Adrenal gland (tissue), 12 donors: ENCODE measurements around the gene DYRK1A. TPM values are rescaled to one million over a fixed set of nuclear protein-coding genes. Genes with fewer than 3 reads are reported as not detected.
A peak's percentile ranks its signal among the peaks of the same experiment; 100 is the strongest.
"Not testable (repeated sequence)": the region's sequence is repeated elsewhere in the genome, so short reads cannot be mapped to it uniquely, and the experiment has no call there.

ENCODE experiments used
- DNase-seq, 7 donors: peaks; one replicate each; pipeline ENCODE4 v3.0.0-alpha.2; 2019 to 2020
- H3K27ac ChIP-seq, 5 donors: fragments of 200-600 bp; sonication (generic) in 4 of 5; 1 replicate in 3 of 5; 2 replicates in 2 of 5; pipeline versions ENCODE4 v1.5.1 to v1.8.0; 2016 to 2020; ENCODE audit warnings: mild to moderate bottlenecking in 1 of 5
- H3K27me3 ChIP-seq: fragments of 200-600 bp; 2 replicates; pipeline ENCODE4 v1.8.0; 2021
- H3K36me3 ChIP-seq, 2 donors: fragments of 200-600 bp; replicated peaks in 1 of 2; 1 replicate in 1 of 2; 2 replicates in 1 of 2; pipeline versions ENCODE4 v1.5.1 to v1.8.0; 2018 to 2022
- H3K4me1 ChIP-seq, 2 donors: fragments of 200-600 bp; replicated peaks in 1 of 2; 1 replicate in 1 of 2; 2 replicates in 1 of 2; pipeline versions ENCODE4 v1.5.1 to v1.8.0; 2018 to 2021
- H3K4me3 ChIP-seq, 4 donors: fragments of 200-600 bp; sonication (generic) in 3 of 4; one replicate each; pipeline ENCODE4 v1.5.1; 2016 to 2018
- H3K9me3 ChIP-seq, 3 donors: fragments of 200-600 bp; sonication (generic) in 1 of 3; replicated peaks in 1 of 3; 1 replicate in 2 of 3; 2 replicates in 1 of 3; pipeline versions ENCODE4 v1.5.1 to v1.8.0; 2016 to 2021
- CTCF ChIP-seq, 6 experiments: fragments of 450-650 bp in 4 of 6; fragments of 200-600 bp in 2 of 6; sonication (generic) in 1 of 6; IDR thresholded peaks; 1 replicate in 5 of 6; 2 replicates in 1 of 6; pipeline versions ENCODE4 v1.5.1 to v1.8.0; 2016 to 2021; ENCODE audit warnings: antibody characterized with exemption in 6 of 6, mild to moderate bottlenecking in 2 of 6, moderate library complexity in 1 of 6
- POLR2A ChIP-seq, 2 donors: fragments of 450-650 bp; IDR thresholded peaks; one replicate each; pipeline ENCODE4 v1.6.1; 2017; ENCODE audit warnings: antibody characterized with exemption in 2 of 2, mild to moderate bottlenecking in 2 of 2, moderate library complexity in 1 of 2
- WGBS, 4 donors: extraction: QIAGEN DNeasy Blood & Tissue Kit in 2 of 4; methylation state at CpG; one replicate each; pipeline versions ENCODE4 v1.1.5 to v1.1.7; 2013 to 2017; 5-methylcytosine and 5-hydroxymethylcytosine counted together
- intact Hi-C, 2 donors: fragments of 100-400 bp; cut with DNase I; formaldehyde crosslinking; loops; one replicate each; pipeline versions ENCODE4 v1.14.1 to v1.15.0; 2022 to 2023
- polyA plus RNA-seq, 3 donors: library from polyadenylated mRNA; stranded (reverse); fragments of 200-250 nt in 2 of 3; fragments of 350-450 nt in 1 of 3; fragmentation: Illumina TruSeq in 1 of 3; extraction: RNeasy Lipid Tissue Mini Kit (QIAGEN cat#74804) in 1 of 3; gene quantifications; one replicate each; pipeline ENCODE4 v1.2.3, GENCODE V29; 2013 to 2014
- total RNA-seq, 9 donors: library from RNA; depleted of rRNA in 4 of 9; stranded (reverse); fragments of >200 nt in 4 of 9; fragments of 120-200 nt in 1 of 9; fragmentation: NEBNext Ultra II Directional in 1 of 9; extraction: Animal tissue kit (Norgen Biotek cat#: 25700) in 1 of 9; gene quantifications; one replicate each; pipeline versions ENCODE4 v1.1.0 to v1.2.4, GENCODE V29; 2013 to 2023
- donor health status: healthy with polysubstance abuse.
- donor health status: Bipolar disorder and iron deficiency.
- donor health status: DM: yes; HTN: yes; CAD: no.
- donor health status: DM: no; HTN: no; CAD: no.
- donor health status: DM: no; HTN: no; CAD: no.
- donor health status: DM: yes; HTN: yes; CAD: no.

The DYRK1A gene
- total and polyA plus RNA-seq, 12 donors = 23.6 to 92.3 (median 57.7) TPM

GRCh38 chr21:37548521-37548981 lies 182.0 kb downstream of the DYRK1A start:
- intact Hi-C loops = no loop called here
- Histone ChIP-seq H3K4me3 (no peak overlapping the region), H3K27me3 (no peaks in the 10 kb centered on the region), H3K4me1 (peaks cover 0 to 10% of the 10 kb centered on the region in 2 donors), H3K27ac (no peak overlapping the region), H3K36me3 (no peaks in the 10 kb centered on the region), H3K9me3 (no peaks in the 10 kb centered on the region)
- WGBS, 4 donors = 69 to 82% (median 78%) methylated on average over 2 of the region's 2 CpGs
- TF ChIP-seq CTCF (IDR thresholded peaks at IDR 0.05) = no peak
- no peak for TF ChIP-seq POLR2A (IDR thresholded peaks at IDR 0.05)
- DNase-seq = peak in 1 of 7 donors; percentile 41

GRCh38 chr21:37549730-37550129 lies 183.2 kb downstream of the DYRK1A start:
- H3K4me3 ChIP-seq, DNase-seq, H3K27ac ChIP-seq, H3K9me3 ChIP-seq, H3K27me3 ChIP-seq, H3K36me3 ChIP-seq, intact Hi-C loops: not testable (repeated sequence)
- peaks cover 0 to 10% of the 10 kb centered on the region in 2 donors for H3K4me1 ChIP-seq
- 87 to 97% (median 92%) methylated on average over 4 of the region's 4 CpGs for WGBS, 4 donors

- H3K4me3 ChIP-seq = no peak overlapping the region
- no peak overlapping the region for H3K27ac ChIP-seq
- no peaks in the 10 kb centered on the region for H3K9me3 ChIP-seq
- TF ChIP-seq POLR2A (IDR thresholded peaks at IDR 0.05) (no peak), CTCF (IDR thresholded peaks at IDR 0.05) (no peak)
- H3K27me3 ChIP-seq = no peaks in the 10 kb centered on the region
- intact Hi-C loops = no loop called here
- DNase-seq = peak in 1 of 7 donors; percentile 28
- H3K36me3 ChIP-seq = no peaks in the 10 kb centered on the region
- 77 to 84% (median 79%) methylated on average over 9 of the region's 9 CpGs for WGBS, 4 donors
- H3K4me1 ChIP-seq = peaks cover 0 to 10% of the 10 kb centered on the region in 2 donors
Measured at GRCh38 chr21:37550157-37550556, 183.6 kb downstream of the DYRK1A start.

- Histone ChIP-seq H3K36me3 (no peaks in the 10 kb centered on the region), H3K9me3 (no peaks in the 10 kb centered on the region), H3K27ac (no peak overlapping the region), H3K4me1 (peaks cover 0 to 10% of the 10 kb centered on the region in 2 donors), H3K4me3 (no peak overlapping the region), H3K27me3 (no peaks in the 10 kb centered on the region)
- 56 to 69% (median 61%) methylated on average over 10 to 12 of the region's 12 CpGs for WGBS, 4 donors
- DNase-seq = peak in 1 of 7 donors; percentile 3
- TF ChIP-seq CTCF (IDR thresholded peaks at IDR 0.05) (no peak), POLR2A (IDR thresholded peaks at IDR 0.05) (no peak)
- intact Hi-C loops = no loop called here
Measured at GRCh38 chr21:37550618-37551330, 184.2 kb downstream of the DYRK1A start.
